Peyer's patch (tissue), 4 donors: ENCODE data around the gene PTPRM. TPM values are rescaled to one million over a fixed set of nuclear protein-coding genes. Genes with fewer than 3 reads are reported as not detected.

Experiments
- DNase-seq, 3 donors: peaks; one replicate each; pipeline ENCODE4 v3.0.0-alpha.2; 2017 to 2019
- H3K27ac ChIP-seq, 4 donors: fragments of 200-600 bp; sonication (generic); one replicate each; pipeline ENCODE4 v1.5.1; 2016 to 2019
- H3K27me3 ChIP-seq, 2 donors: fragments of 200-600 bp; sonication (generic); one replicate each; pipeline ENCODE4 v1.5.1; 2019
- H3K36me3 ChIP-seq, 3 donors: fragments of 200-600 bp; sonication (generic); one replicate each; pipeline ENCODE4 v1.5.1; 2016 to 2019
- H3K4me1 ChIP-seq, 4 donors: fragments of 200-600 bp; sonication (generic); one replicate each; pipeline ENCODE4 v1.5.1; 2016 to 2019
- H3K4me3 ChIP-seq, 4 donors: fragments of 200-600 bp; sonication (generic); 1 replicate in 3 of 4; 2 replicates in 1 of 4; pipeline ENCODE4 v1.5.1; 2016 to 2019; ENCODE audit warnings: mild to moderate bottlenecking in 1 of 4
- H3K9me3 ChIP-seq, 4 donors: fragments of 200-600 bp; sonication (generic); one replicate each; pipeline ENCODE4 v1.5.1; 2016 to 2019; ENCODE audit warnings: mild to moderate bottlenecking in 1 of 4
- POLR2A ChIP-seq, 2 donors: fragments of 450-650 bp; IDR thresholded peaks; one replicate each; pipeline ENCODE4 v1.5.1; 2017; ENCODE audit warnings: antibody characterized with exemption in 2 of 2, mild to moderate bottlenecking in 2 of 2, moderate library complexity in 2 of 2
- total RNA-seq, 4 donors: library from RNA; depleted of rRNA; stranded (reverse); fragments of >200 nt; gene quantifications; one replicate each; pipeline ENCODE4 v1.1.0, GENCODE V29; 2016
- TF ChIP-seq, protein P1 (sequence below), 6 experiments: fragments of 450-650 bp in 4 of 6; fragments of 200-600 bp in 2 of 6; sonication (generic) in 1 of 6; IDR thresholded peaks; one replicate each; pipeline ENCODE4 v1.5.1; 2017 to 2019; ENCODE audit warnings: antibody characterized with exemption in 6 of 6, mild to moderate bottlenecking in 3 of 6, moderate library complexity in 1 of 6

PTPRM gene
- total RNA-seq, 4 donors from 2014 or later, result 39.6 to 211 (median 80.3) TPM

DNA sequence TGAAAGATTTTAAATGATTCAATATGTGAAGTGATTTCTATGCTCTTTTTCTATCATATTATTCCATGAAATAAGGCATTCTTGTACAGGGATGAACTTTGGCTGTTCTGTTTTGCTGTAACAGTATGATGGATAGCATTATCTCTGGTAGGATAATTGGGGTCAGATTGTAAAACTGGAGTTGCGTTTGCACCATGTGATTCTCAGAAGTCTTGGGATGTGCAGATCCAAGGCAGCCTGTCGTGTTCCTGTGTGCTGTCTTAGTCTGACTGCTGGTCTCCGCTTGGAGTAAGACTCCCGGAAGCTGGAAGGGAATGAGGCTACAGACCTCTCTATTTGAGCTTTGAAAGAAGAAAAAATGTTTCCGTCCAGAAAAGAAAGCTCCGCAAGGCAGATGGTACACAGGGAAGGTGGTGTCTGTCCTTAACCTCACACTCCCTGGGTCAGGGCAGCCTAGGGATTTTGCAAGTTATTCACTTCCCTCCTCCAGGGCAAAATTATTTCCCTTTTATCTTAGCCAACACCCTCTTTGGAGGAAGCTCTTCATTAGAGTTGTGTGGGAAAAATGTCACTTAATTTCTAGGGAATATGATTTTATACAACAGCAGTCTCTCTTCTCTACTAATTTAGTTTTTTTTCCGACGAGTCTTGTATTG, 250.6 kb downstream of the PTPRM start:
- no peaks in the 10 kb centered on the region for H3K4me1 ChIP-seq
- H3K27ac ChIP-seq, result no peak overlapping the region
- H3K27me3 ChIP-seq, result no peaks in the 10 kb centered on the region
- H3K4me3 ChIP-seq, result no peak overlapping the region
- no peak for TF ChIP-seq POLR2A (IDR thresholded peaks at IDR 0.05)
- TF ChIP-seq, protein P1, sequence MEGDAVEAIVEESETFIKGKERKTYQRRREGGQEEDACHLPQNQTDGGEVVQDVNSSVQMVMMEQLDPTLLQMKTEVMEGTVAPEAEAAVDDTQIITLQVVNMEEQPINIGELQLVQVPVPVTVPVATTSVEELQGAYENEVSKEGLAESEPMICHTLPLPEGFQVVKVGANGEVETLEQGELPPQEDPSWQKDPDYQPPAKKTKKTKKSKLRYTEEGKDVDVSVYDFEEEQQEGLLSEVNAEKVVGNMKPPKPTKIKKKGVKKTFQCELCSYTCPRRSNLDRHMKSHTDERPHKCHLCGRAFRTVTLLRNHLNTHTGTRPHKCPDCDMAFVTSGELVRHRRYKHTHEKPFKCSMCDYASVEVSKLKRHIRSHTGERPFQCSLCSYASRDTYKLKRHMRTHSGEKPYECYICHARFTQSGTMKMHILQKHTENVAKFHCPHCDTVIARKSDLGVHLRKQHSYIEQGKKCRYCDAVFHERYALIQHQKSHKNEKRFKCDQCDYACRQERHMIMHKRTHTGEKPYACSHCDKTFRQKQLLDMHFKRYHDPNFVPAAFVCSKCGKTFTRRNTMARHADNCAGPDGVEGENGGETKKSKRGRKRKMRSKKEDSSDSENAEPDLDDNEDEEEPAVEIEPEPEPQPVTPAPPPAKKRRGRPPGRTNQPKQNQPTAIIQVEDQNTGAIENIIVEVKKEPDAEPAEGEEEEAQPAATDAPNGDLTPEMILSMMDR (IDR thresholded peaks at IDR 0.05), result no peak
- DNase-seq, result no peak
- peaks cover 0 to 10% (median 0%) of the 10 kb centered on the region in 4 donors for H3K9me3 ChIP-seq
- no peaks in the 10 kb centered on the region for H3K36me3 ChIP-seq

DNA sequence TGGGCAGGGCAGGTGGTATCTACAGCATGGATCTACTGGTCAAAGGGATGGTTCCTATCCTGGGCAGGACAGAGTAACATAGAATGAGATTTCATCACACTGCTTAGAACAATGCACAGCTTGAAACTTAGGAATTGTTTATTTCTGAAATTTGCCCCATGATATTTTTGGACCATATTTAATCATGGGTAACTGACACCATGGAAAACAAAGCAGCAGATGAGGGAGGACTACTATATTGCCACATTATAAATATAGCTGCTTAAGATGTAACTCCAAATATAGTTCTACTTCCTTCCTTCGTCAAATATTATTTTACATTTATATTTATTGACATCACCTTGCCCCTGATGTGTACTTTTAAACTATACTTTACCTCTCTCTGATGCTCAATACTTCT, 254.7 kb downstream of the PTPRM start:
- Histone ChIP-seq H3K4me1 (no peaks in the 10 kb centered on the region), H3K27ac (no peak overlapping the region), H3K36me3 (no peaks in the 10 kb centered on the region), H3K27me3 (no peaks in the 10 kb centered on the region), H3K9me3 (no peaks in the 10 kb centered on the region), H3K4me3 (no peak overlapping the region)
- TF ChIP-seq, protein P1 (IDR thresholded peaks at IDR 0.05), result no peak
- TF ChIP-seq POLR2A (IDR thresholded peaks at IDR 0.05), result no peak
- no peak for DNase-seq

DNA sequence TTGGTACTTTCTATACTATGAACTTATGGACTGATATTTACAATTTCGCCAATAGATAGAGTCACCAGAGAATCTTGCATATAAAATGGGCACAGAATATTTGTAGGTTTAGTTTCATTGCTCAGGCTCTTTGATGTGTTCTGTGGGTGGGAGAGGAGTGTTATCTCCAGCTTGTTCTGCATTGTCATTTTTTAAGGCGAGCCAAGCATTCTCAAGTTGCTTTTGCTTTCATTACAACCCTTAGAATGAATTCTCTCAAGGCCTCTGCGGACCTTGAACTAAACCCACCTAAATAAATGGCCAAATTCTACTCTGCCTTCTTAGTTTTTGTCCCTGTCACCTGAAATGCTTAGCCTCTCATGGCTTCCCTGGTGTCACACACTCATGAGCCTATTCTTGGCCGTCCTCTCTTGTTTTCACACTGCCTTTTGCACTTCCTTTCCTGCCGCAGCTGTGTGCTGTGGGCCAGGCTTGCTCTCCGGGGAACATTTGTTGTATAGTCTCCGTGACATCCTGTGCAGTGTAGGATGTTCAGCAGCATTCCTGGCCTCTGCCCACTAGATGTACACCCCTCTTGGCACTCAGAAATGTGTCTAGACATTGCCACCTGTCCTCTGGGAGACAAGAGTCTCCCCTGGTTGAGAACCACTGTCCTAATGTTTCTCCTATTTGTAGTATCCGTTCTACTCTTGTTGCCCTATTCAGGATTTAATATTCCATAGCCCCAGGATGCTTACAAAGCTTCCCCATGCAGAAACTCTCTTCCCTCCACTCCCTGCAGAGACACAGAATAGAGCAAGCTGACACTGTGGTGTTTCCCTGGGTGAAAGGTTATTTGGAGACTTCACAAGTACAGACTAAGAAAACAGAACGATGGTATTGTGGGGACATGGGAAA, 255.6 kb downstream of the PTPRM start:
- Histone ChIP-seq H3K36me3 (no peaks in the 10 kb centered on the region), H3K27me3 (no peaks in the 10 kb centered on the region), H3K4me3 (no peak overlapping the region), H3K4me1 (no peaks in the 10 kb centered on the region), H3K9me3 (no peaks in the 10 kb centered on the region), H3K27ac (peak overlapping the region in 2 of 4 donors; percentile 8 to 22)
- TF ChIP-seq, protein P1 (IDR thresholded peaks at IDR 0.05), result no peak
- TF ChIP-seq POLR2A (IDR thresholded peaks at IDR 0.05), result no peak
- no peak for DNase-seq

DNA sequence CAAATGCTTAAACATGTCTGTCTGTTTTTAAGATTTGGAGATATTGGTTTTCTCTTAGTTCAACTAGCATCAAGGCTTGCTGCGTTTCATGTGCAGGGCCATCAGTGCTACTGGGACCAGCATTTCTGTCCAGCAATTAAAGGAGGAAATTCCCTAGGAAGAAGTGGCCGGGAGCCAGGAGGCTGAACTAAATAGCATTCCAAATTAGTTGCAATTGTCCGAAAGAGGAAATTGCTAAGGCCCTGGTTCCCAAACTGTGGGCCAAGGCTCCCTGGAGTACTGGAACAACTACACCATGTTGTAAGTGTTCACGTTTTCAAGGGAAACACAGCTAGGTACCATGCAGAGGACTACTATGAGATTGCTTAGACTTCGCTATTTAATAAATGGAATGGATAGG, 257.9 kb downstream of the PTPRM start:
- Histone ChIP-seq H3K27ac (no peak overlapping the region), H3K4me1 (no peaks in the 10 kb centered on the region), H3K27me3 (no peaks in the 10 kb centered on the region), H3K4me3 (no peak overlapping the region), H3K36me3 (no peaks in the 10 kb centered on the region), H3K9me3 (no peaks in the 10 kb centered on the region)
- TF ChIP-seq, protein P1 (IDR thresholded peaks at IDR 0.05), result no peak
- TF ChIP-seq POLR2A (IDR thresholded peaks at IDR 0.05), result no peak
- peak in 1 of 3 donors; percentile 17 for DNase-seq

DNA sequence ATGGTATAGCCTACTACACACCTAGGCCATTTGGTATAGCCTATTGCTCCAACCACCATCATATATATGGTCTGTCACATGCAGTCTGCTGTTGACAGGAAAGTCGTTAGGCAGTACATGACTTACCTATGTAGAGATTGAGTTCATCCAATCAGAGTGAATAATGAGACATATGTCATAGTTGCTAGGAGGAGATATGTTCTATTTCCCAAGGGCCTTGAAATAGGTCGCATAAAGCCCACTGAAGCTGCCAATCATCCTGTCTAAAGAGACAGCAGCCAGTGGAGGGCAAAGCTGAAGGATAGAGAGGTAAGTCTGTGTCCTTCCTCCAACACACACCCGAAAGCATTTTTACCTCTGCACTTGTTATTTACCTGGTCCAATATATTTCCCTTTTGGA, 263.4 kb downstream of the PTPRM start:
- Histone ChIP-seq H3K36me3 (no peaks in the 10 kb centered on the region), H3K4me1 (no peaks in the 10 kb centered on the region), H3K9me3 (no peaks in the 10 kb centered on the region), H3K27ac (no peak overlapping the region), H3K4me3 (no peak overlapping the region), H3K27me3 (no peaks in the 10 kb centered on the region)
- DNase-seq, result no peak
- TF ChIP-seq, protein P1 (IDR thresholded peaks at IDR 0.05), result no peak
- TF ChIP-seq POLR2A (IDR thresholded peaks at IDR 0.05), result no peak
